Measurements from ENCODE around the gene MRM1.

- TF ChIP-seq CTCF (IDR thresholded peaks at IDR 0.05; ENCODE audit: low read depth, low read length) (no peak), EZH2phosphoT487 (IDR thresholded peaks at IDR 0.05; ENCODE audit: low read depth) (no peak)
Measured at GRCh38 chr17:36576793-36577192, 24.6 kb upstream of the MRM1 start.

Data from OCI-LY3 (cell line).